ENCODE data around the gene STKLD1. TPM values are rescaled to one million over a fixed set of nuclear protein-coding genes. Genes with fewer than 3 reads are reported as not detected.

The STKLD1 gene
- total RNA-seq, 4 donors from 2014 or later: 0.93 to 1.3 TPM; not detected in 2

GRCh38 chr9:133396952-133397351 lies 20.8 kb downstream of the STKLD1 start:
- Histone ChIP-seq H3K4me1 (no peaks in the 10 kb centered on the region), H3K9me3 (no peaks in the 10 kb centered on the region), H3K27ac (no peak overlapping the region), H3K4me3 (no peak overlapping the region), H3K36me3 (peaks cover 0 to 11% of the 10 kb centered on the region in 2 donors), H3K27me3 (peaks cover 50% of the 10 kb centered on the region)
- ATAC-seq: no peak
- TF ChIP-seq POLR2A (IDR thresholded peaks at IDR 0.05): no peak
- TF ChIP-seq POLR2AphosphoS5 (IDR thresholded peaks at IDR 0.05): no peak
- TF ChIP-seq CTCF (IDR thresholded peaks at IDR 0.05): no peak
- TF ChIP-seq EP300 (IDR thresholded peaks at IDR 0.05): no peak
- 71% methylated on average over 1 of the region's 14 CpGs; no CpG with 5 or more reads in 1 of the 2 donors for WGBS, 2 donors (ENCODE audit: low coverage in 1 of 2)

- ATAC-seq: no peak
- WGBS, 2 donors (ENCODE audit: low coverage in 1 of 2): 58 to 79% methylated on average over 2 to 6 of the region's 6 CpGs
- Histone ChIP-seq H3K36me3 (peaks cover 0 to 15% of the 10 kb centered on the region in 2 donors), H3K4me1 (no peaks in the 10 kb centered on the region), H3K27me3 (peaks cover 46% of the 10 kb centered on the region), H3K9me3 (no peaks in the 10 kb centered on the region), H3K27ac (no peak overlapping the region), H3K4me3 (no peak overlapping the region)
- no peak for TF ChIP-seq CTCF (IDR thresholded peaks at IDR 0.05)
- TF ChIP-seq POLR2A (IDR thresholded peaks at IDR 0.05): no peak
- TF ChIP-seq EP300 (IDR thresholded peaks at IDR 0.05): no peak
- TF ChIP-seq POLR2AphosphoS5 (IDR thresholded peaks at IDR 0.05): no peak
Measured at GRCh38 chr9:133397370-133397769, 21.2 kb downstream of the STKLD1 start.

- Histone ChIP-seq H3K27ac (no peak overlapping the region), H3K4me3 (no peak overlapping the region), H3K4me1 (no peaks in the 10 kb centered on the region), H3K27me3 (peaks cover 42% of the 10 kb centered on the region), H3K9me3 (no peaks in the 10 kb centered on the region), H3K36me3 (peaks cover 0 to 21% of the 10 kb centered on the region in 2 donors)
- ATAC-seq: no peak
- TF ChIP-seq EP300 (IDR thresholded peaks at IDR 0.05) (no peak), POLR2AphosphoS5 (IDR thresholded peaks at IDR 0.05) (no peak), CTCF (IDR thresholded peaks at IDR 0.05) (no peak), POLR2A (IDR thresholded peaks at IDR 0.05) (no peak)
- 40% methylated on average over 1 of the region's 9 CpGs; no CpG with 5 or more reads in 1 of the 2 donors for WGBS, 2 donors (ENCODE audit: low coverage in 1 of 2)
Measured at GRCh38 chr9:133397895-133398294, 21.7 kb downstream of the STKLD1 start.

GRCh38 chr9:133400292-133400691 lies 24.1 kb downstream of the STKLD1 start:
- Histone ChIP-seq H3K27ac (no peak overlapping the region), H3K27me3 (peaks cover 18% of the 10 kb centered on the region), H3K4me1 (no peaks in the 10 kb centered on the region), H3K9me3 (no peaks in the 10 kb centered on the region), H3K4me3 (no peak overlapping the region), H3K36me3 (peaks cover 0 to 36% of the 10 kb centered on the region in 2 donors)
- no peak for ATAC-seq
- WGBS, 2 donors (ENCODE audit: low coverage in 1 of 2): no CpG with 5 or more reads among the region's 12 CpGs
- TF ChIP-seq CTCF (IDR thresholded peaks at IDR 0.05) (no peak), EP300 (IDR thresholded peaks at IDR 0.05) (no peak), POLR2AphosphoS5 (IDR thresholded peaks at IDR 0.05) (no peak), POLR2A (IDR thresholded peaks at IDR 0.05) (no peak)

GRCh38 chr9:133401588-133401987 lies 25.4 kb downstream of the STKLD1 start:
- Histone ChIP-seq H3K36me3 (peaks cover 0 to 49% of the 10 kb centered on the region in 2 donors), H3K27me3 (peaks cover 5% of the 10 kb centered on the region), H3K4me1 (peaks cover 0 to 7% (median 0%) of the 10 kb centered on the region in 3 donors), H3K9me3 (no peaks in the 10 kb centered on the region), H3K4me3 (no peak overlapping the region), H3K27ac (no peak overlapping the region)
- no peak for ATAC-seq
- TF ChIP-seq EP300 (IDR thresholded peaks at IDR 0.05) (no peak), POLR2AphosphoS5 (IDR thresholded peaks at IDR 0.05) (no peak), POLR2A (IDR thresholded peaks at IDR 0.05) (no peak), CTCF (IDR thresholded peaks at IDR 0.05) (no peak)
- 68% methylated on average over 2 of the region's 6 CpGs; no CpG with 5 or more reads in 1 of the 2 donors for WGBS, 2 donors (ENCODE audit: low coverage in 1 of 2)

All from gastroesophageal sphincter (tissue), 4 donors.